Effector memory CD4-positive, alpha-beta T cell (primary cell): ENCODE results near the gene NAV2.

Source experiments
- DNase-seq, 3 donors: peaks; one replicate each; pipeline ENCODE4 v3.0.0-alpha.2; 2020
- H3K27ac ChIP-seq: 2 replicates; pipeline ENCODE4 v1.7.0; 2013; ENCODE audit warnings: mild to moderate bottlenecking, low read length, moderate library complexity; ENCODE audit not compliant: insufficient read depth, poor library complexity, severe bottlenecking
- H3K27me3 ChIP-seq: replicated peaks from 2 replicates; pipeline ENCODE4 v1.7.0; 2013; ENCODE audit warnings: mild to moderate bottlenecking, low read length; ENCODE audit not compliant: insufficient read depth, control insufficient read depth, poor library complexity, severe bottlenecking
- H3K36me3 ChIP-seq: 2 replicates; pipeline ENCODE4 v1.7.0; 2013; ENCODE audit warnings: mild to moderate bottlenecking, low read length, moderate library complexity; ENCODE audit not compliant: control insufficient read depth, insufficient read depth
- H3K4me1 ChIP-seq: 2 replicates; pipeline ENCODE4 v1.7.0; 2013; ENCODE audit warnings: low read length, mild to moderate bottlenecking; ENCODE audit not compliant: control insufficient read depth, insufficient read depth, poor library complexity, severe bottlenecking
- H3K4me3 ChIP-seq: 2 replicates; pipeline ENCODE4 v1.7.0; 2013; ENCODE audit warnings: low read length, low read depth, mild to moderate bottlenecking; ENCODE audit not compliant: insufficient read depth, poor library complexity, severe bottlenecking
- H3K9me3 ChIP-seq: 2 replicates; pipeline ENCODE4 v1.7.0; 2013; ENCODE audit warnings: mild to moderate bottlenecking, low read length, moderate library complexity; ENCODE audit not compliant: control insufficient read depth

Gene NAV2

GRCh38 chr11:20156876-20157613 is 444.4 kb downstream of the NAV2 start:
- Histone ChIP-seq H3K4me3 (peak overlapping the region; percentile 59), H3K27ac (peak overlapping the region; percentile 0), H3K27me3 (peaks cover 44% of the 10 kb centered on the region), H3K9me3 (no peaks in the 10 kb centered on the region), H3K36me3 (no peaks in the 10 kb centered on the region), H3K4me1 (peaks cover 20% of the 10 kb centered on the region)
- peak; percentile 3 to 31 (median 31) for DNase-seq

- H3K4me3 ChIP-seq = peak overlapping the region; percentile 59
- no peaks in the 10 kb centered on the region for H3K36me3 ChIP-seq
- DNase-seq = no peak
- peaks cover 20% of the 10 kb centered on the region for H3K4me1 ChIP-seq
- peaks cover 50% of the 10 kb centered on the region for H3K27me3 ChIP-seq
- no peaks in the 10 kb centered on the region for H3K9me3 ChIP-seq
- H3K27ac ChIP-seq = no peak overlapping the region
These were observed 445.1 kb downstream of the NAV2 start for GRCh38 chr11:20157728-20158127.

- Histone ChIP-seq H3K9me3 (no peaks in the 10 kb centered on the region), H3K27me3 (peaks cover 57% of the 10 kb centered on the region), H3K36me3 (no peaks in the 10 kb centered on the region), H3K4me3 (no peak overlapping the region), H3K4me1 (peaks cover 25% of the 10 kb centered on the region), H3K27ac (no peak overlapping the region)
- DNase-seq = no peak
These were observed 446.1 kb downstream of the NAV2 start for GRCh38 chr11:20158597-20159257.

GRCh38 chr11:20159466-20160381 is 447.1 kb downstream of the NAV2 start:
- peaks cover 25% of the 10 kb centered on the region for H3K4me1 ChIP-seq
- H3K27ac ChIP-seq = no peak overlapping the region
- no peak for DNase-seq
- H3K9me3 ChIP-seq = no peaks in the 10 kb centered on the region
- H3K36me3 ChIP-seq = no peaks in the 10 kb centered on the region
- peaks cover 67% of the 10 kb centered on the region for H3K27me3 ChIP-seq
- H3K4me3 ChIP-seq = no peak overlapping the region

- peaks cover 25% of the 10 kb centered on the region for H3K4me1 ChIP-seq
- no peaks in the 10 kb centered on the region for H3K9me3 ChIP-seq
- H3K36me3 ChIP-seq = no peaks in the 10 kb centered on the region
- no peak within 1 kb of the TSS for H3K4me3 ChIP-seq
- DNase-seq = no peak
- H3K27me3 ChIP-seq = peaks cover 76% of the 10 kb centered on the region
- H3K27ac ChIP-seq = no peak within 1 kb of the TSS
These were observed 448.0 kb downstream of the NAV2 start, which contains the start of gene DBX1 for GRCh38 chr11:20160425-20161229. TSS of gene DBX1 (minus strand) at chr11:20160475. CDS start at chr11:20160324, 151 bp downstream.

GRCh38 chr11:20161230-20161918 is 448.7 kb downstream of the NAV2 start:
- DNase-seq = no peak
- no peak overlapping the region for H3K4me3 ChIP-seq
- no peaks in the 10 kb centered on the region for H3K36me3 ChIP-seq
- no peaks in the 10 kb centered on the region for H3K9me3 ChIP-seq
- H3K4me1 ChIP-seq = peaks cover 20% of the 10 kb centered on the region
- H3K27me3 ChIP-seq = peaks cover 77% of the 10 kb centered on the region
- H3K27ac ChIP-seq = no peak overlapping the region

- Histone ChIP-seq H3K4me3 (no peak overlapping the region), H3K36me3 (no peaks in the 10 kb centered on the region), H3K27ac (no peak overlapping the region), H3K4me1 (peaks cover 14% of the 10 kb centered on the region), H3K27me3 (peaks cover 73% of the 10 kb centered on the region), H3K9me3 (no peaks in the 10 kb centered on the region)
- no peak for DNase-seq
These were observed 449.5 kb downstream of the NAV2 start for GRCh38 chr11:20161923-20162744.

GRCh38 chr11:20162824-20163782 is 450.5 kb downstream of the NAV2 start:
- peak overlapping the region; percentile 27 for H3K4me3 ChIP-seq
- no peak for DNase-seq
- H3K9me3 ChIP-seq = no peaks in the 10 kb centered on the region

More at GRCh38 chr11:20162824-20163782, 450.5 kb downstream of the NAV2 start:
- H3K27me3 ChIP-seq = peaks cover 68% of the 10 kb centered on the region
- H3K36me3 ChIP-seq = no peaks in the 10 kb centered on the region
- no peak overlapping the region for H3K27ac ChIP-seq
- peaks cover 5% of the 10 kb centered on the region for H3K4me1 ChIP-seq
